NCI-H2107 treated with DMSO at 0.1 percent for 48 hours (cell line): Measurements from ENCODE around the gene ATP8B4.

ENCODE experiments used
- DNase-seq: peaks from one replicate; lab custom pipeline; 2025; ENCODE audit not compliant: unreplicated experiment; lab: John Stamatoyannopoulos, UW

Gene ATP8B4

GRCh38 chr15:50065279-50065678 lies 53.8 kb downstream of the ATP8B4 start:
- DNase-seq, result no peak

GRCh38 chr15:50064673-50065072 lies 54.4 kb downstream of the ATP8B4 start:
- no peak for DNase-seq

- DNase-seq, result no peak
Observed at GRCh38 chr15:50063226-50063625, 55.8 kb downstream of the ATP8B4 start.

DNA sequence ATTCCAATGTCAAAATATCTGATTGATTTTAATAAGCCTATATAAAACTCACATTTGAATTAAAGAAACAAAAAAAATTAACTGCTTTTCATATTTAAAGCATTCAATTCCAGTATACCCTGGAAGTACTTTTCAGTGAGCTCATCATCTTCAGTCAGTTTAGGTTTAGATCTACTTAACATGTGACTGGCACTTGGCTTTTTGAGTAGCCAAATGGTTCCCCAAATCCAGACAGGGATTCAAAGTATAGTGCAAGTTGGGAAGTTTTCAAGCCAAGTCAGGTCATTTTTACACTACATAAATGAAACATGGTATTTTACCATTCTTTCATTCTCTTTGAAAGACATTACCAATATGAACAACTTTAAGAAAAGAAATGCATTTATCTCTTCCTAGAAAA lies 57.5 kb downstream of the ATP8B4 start:
- no peak for DNase-seq

DNA sequence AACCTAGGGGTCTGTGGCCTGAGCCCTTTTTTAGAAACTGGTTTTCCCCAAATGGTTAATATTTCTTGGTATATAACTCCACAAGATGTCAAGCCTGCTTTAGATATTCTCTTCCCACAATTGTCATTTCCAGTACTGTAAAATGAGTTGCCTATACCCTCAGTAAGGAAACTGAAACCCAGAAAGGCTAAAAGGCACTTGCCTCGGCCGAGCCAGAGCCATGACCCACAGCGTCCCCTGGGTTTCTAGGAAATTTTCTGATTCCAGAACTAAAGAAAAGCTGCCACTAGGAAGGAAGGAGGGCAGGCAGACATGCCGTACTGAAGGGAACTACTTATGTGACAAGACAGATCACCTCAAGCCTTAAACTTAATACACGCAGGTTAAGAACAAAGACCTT lies 59.1 kb downstream of the ATP8B4 start:
- peak; percentile 4 for DNase-seq

DNA sequence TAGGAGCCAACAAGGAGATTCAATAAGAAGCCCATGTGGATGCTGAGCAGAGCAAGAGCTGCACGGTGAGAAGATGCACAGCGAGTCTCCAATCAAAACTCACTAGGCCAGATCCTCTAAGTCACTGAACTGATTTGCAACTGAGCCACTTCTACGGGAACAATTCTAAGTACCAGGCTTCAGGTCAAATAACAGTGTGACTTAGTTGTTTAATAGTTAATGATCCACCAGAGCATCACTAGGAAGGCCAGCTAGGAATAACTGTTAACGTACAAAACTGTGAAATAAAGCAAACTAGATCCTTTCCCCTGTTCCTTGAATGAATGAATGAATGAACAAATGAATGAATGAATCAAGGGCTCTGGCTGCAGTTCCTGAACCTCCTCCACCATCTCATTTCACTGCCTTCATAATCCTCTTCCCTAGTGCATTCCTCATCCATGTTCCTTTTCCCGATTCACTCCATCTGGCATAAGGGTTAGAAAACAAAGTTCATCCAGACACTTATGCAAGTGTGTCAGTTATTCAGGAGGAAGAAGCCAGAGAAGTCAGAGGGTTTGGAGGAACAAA lies 59.7 kb downstream of the ATP8B4 start:
- peak; percentile 33 for DNase-seq

- DNase-seq, result peak; percentile 81
Observed at GRCh38 chr15:50057905-50058639, 61.0 kb downstream of the ATP8B4 start.

DNA sequence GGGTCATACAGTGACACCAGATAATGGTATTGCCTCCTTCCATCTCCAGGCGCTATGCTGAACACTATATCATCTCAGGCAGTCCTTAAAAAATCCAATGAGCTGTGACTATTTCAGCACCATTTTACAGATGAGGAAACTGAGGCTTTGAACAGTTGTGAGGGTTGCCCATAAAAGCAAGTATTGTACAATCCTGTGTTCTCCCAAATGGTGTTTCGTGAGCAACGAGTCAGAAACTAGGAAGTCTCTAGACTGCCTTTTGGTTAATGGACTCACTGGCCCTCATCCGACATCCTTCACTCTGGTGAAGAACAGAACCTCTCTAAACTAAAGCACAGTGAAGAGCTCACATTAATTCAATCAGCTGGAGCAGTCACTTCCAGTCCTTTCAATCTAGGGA lies 61.8 kb downstream of the ATP8B4 start:
- no peak for DNase-seq

- DNase-seq, result no peak
Observed at GRCh38 chr15:50055750-50056157, 63.3 kb downstream of the ATP8B4 start.

DNA sequence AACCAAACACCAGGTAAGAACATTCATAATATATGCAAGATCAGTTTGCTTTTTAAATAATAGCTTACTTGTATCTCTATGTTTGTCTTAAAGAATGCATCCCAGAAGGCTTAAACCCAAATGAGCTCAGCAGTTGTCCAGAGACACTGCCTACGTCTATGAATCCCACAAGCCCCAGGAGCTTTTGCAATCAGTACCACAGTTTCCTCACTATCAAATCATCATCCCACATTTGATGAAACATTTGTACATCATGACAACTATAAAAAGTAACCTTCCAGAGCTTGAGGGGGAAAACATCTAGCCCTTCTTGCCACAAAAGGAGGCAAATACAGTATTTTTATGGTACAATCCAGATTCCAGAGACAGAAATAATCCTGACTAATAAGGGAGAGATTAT lies 63.7 kb downstream of the ATP8B4 start:
- DNase-seq, result no peak

DNA sequence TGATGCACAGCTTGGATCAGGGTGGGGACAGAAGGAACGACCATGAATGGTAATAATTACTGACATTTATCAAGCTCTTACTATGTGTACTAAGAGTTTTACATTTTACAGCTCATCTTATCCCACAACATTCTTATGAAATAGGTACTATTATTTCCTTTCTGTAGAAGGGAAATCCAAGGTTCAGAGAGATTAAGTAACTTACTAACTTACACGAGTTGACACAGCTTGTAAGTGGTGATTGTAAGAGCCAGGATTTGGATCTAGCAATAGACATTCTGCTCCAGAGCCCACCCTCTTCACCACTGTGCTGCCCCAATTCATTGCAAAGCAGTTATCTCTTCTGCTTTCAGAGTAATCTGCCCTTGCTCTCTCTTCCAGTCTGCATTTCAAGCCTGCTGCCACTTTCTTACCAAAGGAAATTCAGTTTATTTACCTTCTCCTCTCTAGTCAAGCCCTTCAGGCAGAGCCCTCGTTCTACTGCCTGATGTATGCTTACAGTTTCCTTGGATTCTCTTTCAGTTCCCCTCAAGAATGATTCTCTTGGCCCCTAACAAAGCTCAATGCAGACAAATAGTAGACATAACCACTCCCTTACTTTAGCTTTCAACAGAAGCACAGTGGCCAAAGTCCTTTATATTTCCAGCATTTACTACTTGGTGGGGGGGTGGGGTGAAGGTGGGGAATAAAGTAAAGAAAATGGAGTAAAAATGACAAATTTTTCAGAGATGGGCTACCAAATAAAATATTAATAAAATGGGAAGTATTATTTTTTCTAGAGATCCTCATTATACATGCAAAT lies 65.8 kb downstream of the ATP8B4 start:
- DNase-seq, result no peak

DNA sequence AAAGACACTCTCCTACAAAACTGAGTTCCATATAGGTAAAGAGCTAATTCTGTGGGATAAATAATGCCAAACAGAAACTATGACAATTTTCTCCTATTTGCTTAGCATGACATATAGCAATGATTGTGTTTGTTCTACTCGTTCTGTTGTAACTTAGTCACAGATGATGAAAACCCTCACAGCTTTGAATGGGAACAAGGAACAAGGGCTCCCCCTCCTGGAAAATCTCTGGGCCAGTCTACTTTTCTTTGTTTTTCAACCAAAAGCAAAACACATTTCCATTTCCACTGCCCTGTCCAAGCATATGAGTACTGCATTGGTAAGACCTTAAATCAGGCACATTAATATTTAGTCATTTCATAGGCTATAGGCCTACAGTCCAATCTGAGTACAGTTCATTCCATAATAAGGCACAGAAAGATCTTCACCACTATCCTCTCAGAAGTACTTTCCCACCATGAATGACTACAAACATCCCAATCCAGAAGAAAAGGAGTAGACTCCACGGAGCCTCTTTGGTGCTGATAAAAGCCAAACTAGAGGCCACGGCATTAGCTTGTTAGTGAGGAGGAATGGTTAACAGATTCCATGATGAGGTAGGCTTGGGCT lies 67.1 kb downstream of the ATP8B4 start:
- DNase-seq, result peak; percentile 26

DNA sequence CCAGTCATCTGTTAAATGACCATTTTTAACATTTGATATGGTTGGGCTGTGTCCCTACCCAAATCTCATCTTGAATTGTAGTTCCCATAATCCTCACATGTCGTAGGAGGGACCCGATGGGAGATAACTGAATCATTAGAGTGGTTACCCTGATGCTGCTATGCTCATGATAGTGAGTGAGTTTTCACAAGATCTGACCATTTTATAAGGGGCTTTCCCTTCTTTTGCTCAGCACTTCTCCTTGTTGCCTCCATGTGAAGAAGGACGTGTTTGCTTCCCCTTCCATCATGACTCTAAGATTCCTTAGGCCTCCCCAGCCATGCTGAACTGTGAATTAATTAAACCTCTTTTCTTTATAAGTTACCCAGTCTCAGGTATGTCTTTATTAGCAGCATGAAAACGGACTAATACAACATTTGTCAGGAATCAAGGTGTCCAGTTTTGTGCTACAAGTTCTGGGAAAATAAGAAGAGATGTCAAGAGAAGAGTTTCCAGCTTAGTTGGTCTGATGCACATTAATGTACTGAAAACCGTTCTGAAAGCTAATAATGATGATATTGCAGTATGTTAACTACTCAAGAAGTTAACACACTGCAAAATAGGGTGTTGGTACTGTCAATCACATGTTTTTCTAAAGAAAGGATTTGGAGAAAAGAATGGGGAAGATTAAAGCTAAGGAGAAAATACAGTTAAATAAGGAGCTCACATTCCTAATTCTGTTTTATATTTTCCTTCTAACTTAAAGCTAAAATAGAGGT lies 67.9 kb downstream of the ATP8B4 start:
- DNase-seq, result no peak

DNA sequence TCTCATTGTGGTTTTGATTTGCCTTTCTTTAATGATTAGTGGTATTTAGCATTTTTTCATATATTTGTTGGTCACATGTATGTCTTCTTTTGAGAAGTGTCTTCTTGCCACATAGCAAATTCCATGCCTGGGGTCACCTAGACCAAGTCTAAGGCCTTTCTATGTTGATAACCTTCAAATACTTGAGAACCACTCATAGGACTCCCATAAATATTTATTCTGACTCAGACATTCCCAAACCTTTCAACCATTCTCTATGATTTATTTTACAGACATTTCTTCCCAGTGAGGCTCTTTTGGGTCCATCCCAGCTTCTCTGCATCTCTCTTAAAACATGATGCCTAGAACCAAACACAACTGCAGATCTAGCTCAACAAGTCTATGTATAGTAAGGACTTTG lies 69.2 kb downstream of the ATP8B4 start:
- DNase-seq, result no peak

GRCh38 chr15:50046867-50047266 lies 72.2 kb downstream of the ATP8B4 start:
- DNase-seq, result no peak

DNA sequence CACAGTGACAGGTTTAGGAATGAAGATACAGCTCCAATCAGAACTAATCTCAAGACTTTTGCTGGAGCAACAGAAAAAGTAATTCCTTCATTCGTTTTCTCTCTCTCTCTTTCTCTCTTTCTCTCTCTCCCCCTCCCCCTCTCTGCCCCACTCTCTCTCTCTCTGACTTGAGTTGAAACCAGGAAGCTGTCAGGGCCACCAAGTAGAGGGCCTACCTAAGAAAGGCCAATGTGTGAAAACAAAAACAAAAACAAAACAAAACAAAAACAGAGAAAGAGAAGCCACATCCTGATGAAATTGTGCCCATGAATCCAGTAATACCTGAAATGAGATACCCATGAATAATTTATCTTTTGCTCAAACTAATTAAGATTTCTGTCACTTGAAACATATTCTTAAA lies 72.9 kb downstream of the ATP8B4 start:
- no peak for DNase-seq

- DNase-seq, result no peak
Observed at GRCh38 chr15:50044904-50045303, 74.1 kb downstream of the ATP8B4 start.

DNA sequence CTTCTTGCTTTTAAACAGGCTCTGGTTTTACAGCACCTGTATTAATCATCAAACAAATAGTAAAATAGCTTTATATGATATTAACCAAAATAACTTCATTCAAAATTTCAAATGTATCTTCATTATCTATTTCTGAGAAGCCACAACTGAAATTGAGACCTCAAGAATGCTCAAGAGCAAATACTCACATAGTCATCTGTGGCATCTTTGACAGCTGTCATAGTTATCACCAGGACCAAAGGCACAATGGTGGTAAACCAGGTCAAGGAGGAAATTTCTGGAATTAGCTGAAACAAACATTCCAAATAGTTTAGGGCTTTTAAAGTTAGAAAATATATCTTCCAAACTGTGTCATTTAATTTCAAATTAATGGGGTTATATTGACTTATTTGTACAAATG lies 74.6 kb downstream of the ATP8B4 start:
- DNase-seq, result no peak

DNA sequence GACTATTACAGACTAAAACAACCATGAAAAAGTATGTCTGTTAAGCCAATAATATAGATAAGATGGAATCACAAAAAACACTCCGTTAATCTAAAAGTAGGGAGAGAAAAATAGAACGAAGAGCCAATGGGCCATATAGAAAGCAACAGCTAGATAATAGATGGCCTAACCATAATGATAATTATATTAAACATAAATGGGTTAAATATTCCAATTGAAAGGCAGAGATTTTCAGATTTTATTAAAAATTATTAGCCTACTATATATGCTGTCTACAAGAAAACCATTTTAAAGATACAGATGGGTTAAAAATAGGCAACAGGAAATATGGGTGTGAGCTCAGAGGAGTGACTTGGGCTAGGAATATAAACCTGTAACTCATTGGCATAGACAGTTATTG lies 76.3 kb downstream of the ATP8B4 start:
- no peak for DNase-seq

- no peak for DNase-seq
Observed at GRCh38 chr15:50030456-50030855, 88.6 kb downstream of the ATP8B4 start.

- no peak for DNase-seq
Observed at GRCh38 chr15:50028326-50028725, 90.7 kb downstream of the ATP8B4 start.
